T-helper 2 cell treated with Interferon-gamma antibody and Interleukin-4, amounts not matched to agents 100 ng/mL and 5 ng/mL, for 36 hours (primary cell): ENCODE data around the gene TNRC6B. TPM values are rescaled to one million over a fixed set of nuclear protein-coding genes. Genes with fewer than 3 reads are reported as not detected.
"Not testable (repeated sequence)": the region's sequence is repeated elsewhere in the genome, so short reads cannot be mapped to it uniquely, and the experiment has no call there.

Experiments used
- intact Hi-C: fragments of 100-400 bp; cut with micrococcal nuclease; formaldehyde crosslinking; loops from one replicate; pipeline ENCODE4 v1.15.1; 2023
- total RNA-seq: library from RNA; stranded (reverse); gene quantifications from 2 replicates; pipeline ENCODE4 v1.2.3, GENCODE V29; 2022

Gene TNRC6B
- total RNA-seq, 1 donor from 2014 or later, result 46.7 TPM

GRCh38 chr22:40182231-40182835 is 4.6 kb downstream of the TNRC6B start:
- intact Hi-C loops, result loop anchor here (5.0 kb wide), 1 partner anchor 65 kb away; no protein-coding TSS in a partner anchor

- intact Hi-C loops, result loop anchor here (5.0 kb wide), 1 partner anchor 64 kb away; no protein-coding TSS in a partner anchor
These were observed 5.4 kb downstream of the TNRC6B start for GRCh38 chr22:40183029-40183581.

DNA sequence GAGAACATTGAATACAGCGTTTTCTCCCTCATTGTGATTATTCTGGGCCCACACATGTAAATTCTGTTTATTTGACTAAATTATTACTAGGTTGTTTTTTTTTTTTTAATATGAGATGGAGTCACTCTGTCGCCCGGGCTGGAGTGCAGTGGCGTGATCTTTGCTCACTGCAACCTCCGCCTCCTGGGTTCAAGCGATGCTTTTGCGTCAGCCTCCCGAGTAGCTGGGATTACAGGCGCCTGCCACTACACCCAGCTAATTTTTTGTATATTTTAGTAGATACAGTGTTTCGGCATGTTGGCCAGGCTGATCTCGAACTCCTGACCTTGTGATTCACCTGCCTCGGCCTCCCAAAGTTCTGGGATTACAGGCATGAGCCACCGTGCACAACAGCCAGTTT is 5.9 kb downstream of the TNRC6B start:
- intact Hi-C loops, result loop anchor here (5.0 kb wide), 1 partner anchor 64 kb away; no protein-coding TSS in a partner anchor

GRCh38 chr22:40187389-40187788 is 9.7 kb downstream of the TNRC6B start:
- intact Hi-C loops, result no loop called here

DNA sequence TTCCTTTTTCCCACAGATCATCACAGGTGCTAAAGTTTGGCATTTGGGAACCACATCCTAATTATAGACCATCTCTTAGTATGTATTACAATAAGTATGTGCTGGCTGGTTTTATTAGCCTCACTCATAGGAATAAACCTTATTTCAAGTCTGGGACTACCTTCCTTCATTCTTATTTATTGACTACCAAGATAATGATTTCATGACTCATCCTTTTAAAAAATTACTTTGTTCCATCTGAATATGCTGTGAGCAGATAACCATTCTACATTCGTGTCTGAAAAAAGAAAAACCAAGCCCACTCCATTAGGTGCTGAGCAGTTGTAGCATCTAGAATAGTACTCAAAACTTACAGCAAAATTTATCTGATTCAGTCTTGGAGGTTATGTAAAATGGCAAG is 12.3 kb downstream of the TNRC6B start:
- intact Hi-C loops, result no loop called here

DNA sequence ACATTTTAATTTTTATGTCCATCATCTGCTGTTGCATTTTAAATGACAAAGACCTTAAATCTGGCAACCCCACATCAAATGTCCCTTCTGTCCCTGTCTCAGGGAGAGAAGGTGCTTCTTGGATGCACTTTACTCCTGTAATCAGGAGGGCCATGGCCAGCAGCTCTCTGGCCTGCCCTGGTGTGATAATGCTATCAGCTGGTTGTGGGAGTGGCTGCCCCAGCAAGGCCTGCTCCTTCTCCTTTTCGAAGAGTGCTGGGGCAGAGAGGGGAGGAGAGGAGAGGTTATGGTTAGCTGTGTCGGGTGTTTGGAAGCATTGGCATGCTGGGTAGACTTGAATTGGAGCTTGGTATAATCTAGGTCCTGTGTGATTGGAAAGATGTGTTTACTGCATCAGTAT is 12.8 kb downstream of the TNRC6B start:
- intact Hi-C loops, result no loop called here

DNA sequence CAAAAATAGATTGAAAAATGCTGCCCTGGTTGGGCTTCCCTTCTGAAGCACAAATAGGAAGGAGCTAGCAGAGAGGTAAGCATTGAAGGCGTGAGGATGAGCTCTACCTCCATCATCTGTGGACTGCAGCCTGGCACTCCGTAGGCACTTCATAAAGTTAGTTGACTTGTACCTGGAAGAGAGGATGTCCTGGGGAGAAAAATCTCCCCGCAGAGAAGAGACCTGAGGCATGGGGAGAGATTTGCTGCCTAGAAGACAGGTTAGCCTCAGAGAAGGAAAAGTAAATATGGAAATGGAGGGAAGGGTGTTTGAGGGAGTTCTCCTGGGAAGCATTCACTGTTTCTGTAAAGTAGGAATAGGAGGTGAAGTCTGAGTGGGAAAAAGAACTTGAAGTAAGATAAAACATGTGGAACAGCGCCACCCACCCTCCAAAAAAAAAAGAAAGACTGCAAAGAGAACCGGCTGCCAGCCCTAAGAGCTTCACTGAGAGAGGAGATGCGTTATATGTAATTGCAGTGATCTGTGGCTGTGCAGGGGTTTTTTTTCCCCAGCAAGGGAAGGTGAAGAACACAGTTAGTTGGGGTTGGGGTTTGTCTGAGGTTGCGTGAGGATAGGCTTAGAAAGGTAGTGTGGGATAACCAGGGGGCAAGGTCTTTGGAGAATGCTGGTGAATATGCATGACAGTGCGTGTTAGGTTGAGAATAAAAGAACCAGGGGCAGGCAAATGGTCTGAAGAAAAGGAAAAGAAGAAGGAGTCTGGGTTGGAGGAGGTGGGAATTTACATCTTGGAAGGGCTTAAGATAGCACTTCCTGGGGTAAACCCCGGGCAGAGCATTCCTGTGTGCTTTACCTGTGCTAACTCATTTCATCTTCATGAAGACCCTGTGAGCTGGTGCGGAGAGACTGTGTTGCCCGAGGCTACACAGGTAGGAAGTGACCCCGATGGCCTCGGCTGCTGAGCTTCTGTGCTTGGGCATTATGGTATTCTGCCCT is 16.0 kb downstream of the TNRC6B start:
- intact Hi-C loops, result no loop called here

GRCh38 chr22:40194656-40195055 is 16.9 kb downstream of the TNRC6B start:
- intact Hi-C loops, result no loop called here

DNA sequence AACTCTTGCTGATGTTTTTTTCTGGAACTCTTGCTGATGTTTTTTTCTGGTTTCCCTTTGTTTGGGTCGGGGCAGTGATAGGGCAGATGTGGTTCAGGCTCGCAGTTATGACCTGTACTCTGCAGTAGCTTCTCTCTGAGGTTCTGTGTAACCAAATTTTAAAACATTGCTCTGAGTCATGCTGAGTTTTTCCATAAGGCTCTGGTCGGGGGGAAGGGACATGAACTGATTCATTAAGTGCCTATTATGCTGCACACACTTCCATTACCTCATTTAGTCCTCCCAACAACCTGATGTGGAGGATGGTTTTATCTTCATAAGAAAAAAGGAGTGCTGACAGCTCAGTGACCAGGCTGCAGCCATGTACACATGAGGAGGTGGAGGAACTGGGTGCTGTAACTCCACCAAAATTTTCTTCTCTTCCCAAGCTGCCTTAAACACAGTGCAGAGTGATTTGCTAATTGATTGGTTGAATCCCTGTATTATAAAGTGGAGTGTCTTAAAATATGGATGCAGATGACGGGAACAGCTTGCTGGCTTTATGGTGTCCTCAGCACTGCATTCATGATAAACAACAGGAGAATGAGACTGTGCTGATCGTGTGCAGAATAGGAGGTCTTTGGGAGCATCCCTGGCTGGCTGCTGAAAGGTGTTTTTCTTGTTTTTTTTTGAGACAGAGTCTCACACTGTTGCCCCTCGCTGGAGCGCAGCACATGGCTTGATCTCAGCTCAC is 19.1 kb downstream of the TNRC6B start:
- intact Hi-C loops, result no loop called here

DNA sequence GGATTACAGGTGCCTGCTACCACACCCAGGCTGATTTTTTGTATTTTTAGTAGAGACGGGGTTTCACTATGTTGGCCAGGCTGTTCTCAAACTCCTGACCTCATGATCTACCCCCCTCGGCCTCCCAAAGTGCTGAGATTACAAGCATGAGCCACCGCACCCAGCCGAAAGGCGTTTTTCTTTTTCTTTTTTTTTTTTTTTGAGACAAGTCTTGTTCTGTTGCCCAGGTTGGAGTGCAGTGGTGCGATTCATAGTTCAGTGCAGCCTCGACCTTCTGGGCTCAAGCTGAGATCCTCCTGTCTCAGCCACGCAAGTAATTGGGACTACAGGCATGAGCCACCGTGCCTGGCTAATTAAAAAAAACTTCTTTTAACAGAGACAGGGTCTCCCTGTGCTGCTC is 19.7 kb downstream of the TNRC6B start:
- intact Hi-C loops, result not testable (repeated sequence)

DNA sequence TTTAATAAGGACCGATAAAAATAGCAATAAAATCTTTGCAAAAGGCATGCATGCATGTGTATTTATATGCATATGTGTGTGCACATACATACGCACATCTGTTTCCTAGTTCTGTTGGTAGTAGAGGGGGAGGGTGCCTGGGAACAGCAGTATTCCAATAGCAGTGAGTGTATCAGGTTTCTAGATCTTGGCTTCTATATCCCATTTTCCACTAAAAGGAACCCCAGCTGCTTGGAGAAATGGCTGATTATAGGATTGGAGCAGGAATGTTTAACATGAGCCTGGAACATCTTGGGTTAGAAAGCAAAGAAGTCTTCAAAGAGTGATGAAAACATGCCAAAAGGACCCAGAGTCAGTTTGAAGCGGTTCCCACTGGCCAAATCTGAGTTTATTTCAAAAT is 21.0 kb downstream of the TNRC6B start:
- intact Hi-C loops, result no loop called here

- intact Hi-C loops, result no loop called here
These were observed 21.5 kb downstream of the TNRC6B start for GRCh38 chr22:40199223-40199622.

DNA sequence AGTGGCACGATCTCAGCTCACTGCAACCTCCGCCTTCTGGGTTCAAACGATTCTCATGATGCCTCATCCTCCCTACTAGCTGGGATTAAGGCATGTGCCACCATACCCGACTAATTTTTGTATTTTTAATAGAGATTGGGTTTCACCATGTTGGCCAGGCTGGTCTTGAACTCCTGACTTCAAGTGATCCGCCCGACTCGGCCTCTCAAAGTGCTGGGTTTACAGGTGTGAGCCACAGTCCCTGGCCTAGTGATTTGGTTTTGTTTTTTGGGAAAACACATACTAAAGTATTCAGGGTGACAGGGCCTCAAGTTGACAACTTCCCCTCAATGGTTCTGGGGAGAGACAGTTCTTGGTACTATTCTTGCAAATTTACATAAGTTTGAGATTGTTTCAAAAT is 22.1 kb downstream of the TNRC6B start:
- intact Hi-C loops, result no loop called here

- intact Hi-C loops, result no loop called here
These were observed 23.2 kb downstream of the TNRC6B start for GRCh38 chr22:40200795-40201530.

DNA sequence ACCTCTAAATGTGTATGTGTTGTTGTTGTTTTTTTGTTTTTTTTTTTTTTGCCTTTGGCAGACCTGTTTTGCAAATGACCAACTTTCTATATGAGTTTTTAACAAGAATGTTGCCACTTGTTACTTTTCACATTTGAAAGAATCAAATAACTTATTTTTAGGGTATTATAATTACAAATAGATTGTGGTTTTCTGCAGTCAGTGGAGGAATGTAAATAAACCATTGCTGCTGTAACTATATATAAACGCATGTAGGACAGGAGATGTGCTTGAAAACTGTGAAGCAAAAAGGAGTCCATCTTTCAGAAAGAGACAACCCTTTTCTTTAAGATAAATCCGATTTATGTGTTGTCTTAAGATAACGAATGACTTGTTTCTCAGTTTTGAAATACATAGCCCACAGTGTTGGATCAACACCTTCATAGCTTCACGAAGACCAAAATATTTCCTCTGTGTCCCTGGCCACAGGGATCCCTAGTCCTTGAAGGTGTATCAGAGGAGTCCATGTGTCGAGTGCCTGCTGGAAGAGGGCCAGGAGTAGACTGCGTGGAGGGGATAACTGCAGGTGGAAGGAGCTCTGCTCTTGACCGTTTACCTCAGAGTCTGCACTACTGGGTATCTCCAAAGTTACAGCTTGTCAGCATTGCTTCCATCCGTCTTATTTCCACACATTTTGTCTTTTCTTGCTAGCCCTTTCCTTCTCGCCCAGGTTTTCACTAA is 24.7 kb downstream of the TNRC6B start:
- intact Hi-C loops, result no loop called here

DNA sequence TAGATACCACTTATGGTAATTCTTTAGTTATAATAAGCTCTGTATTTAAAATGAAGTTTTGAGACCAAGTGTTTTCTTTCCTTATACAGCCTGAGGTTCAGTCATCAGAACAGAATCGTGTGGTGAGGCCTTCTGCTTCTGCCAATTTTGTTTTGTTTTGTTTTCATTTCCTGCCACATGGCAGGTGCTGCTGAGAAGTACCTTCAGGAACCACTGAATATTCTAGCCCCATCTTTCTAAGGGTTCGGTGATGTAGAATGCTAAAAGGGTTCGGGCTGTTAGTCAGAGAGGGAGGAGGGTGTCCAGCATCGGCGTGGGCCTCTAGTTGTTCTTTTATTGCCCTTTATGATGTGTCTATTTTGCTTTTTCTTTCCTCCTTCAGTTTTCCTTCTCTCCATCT is 25.8 kb downstream of the TNRC6B start:
- intact Hi-C loops, result loop anchor here (1.0 kb wide), 1 partner anchor 26 kb away; the partner anchor contains the start of gene TNRC6B

- intact Hi-C loops, result no loop called here
These were observed 26.8 kb downstream of the TNRC6B start for GRCh38 chr22:40204321-40205116.

GRCh38 chr22:40206561-40206960 is 28.8 kb downstream of the TNRC6B start:
- intact Hi-C loops, result no loop called here

GRCh38 chr22:40210818-40211217 is 33.1 kb downstream of the TNRC6B start:
- intact Hi-C loops, result no loop called here
